GM23248 (cell line): ENCODE measurements around the gene ODAD4. TPM values are rescaled to one million over a fixed set of nuclear protein-coding genes. Genes with fewer than 3 reads are reported as not detected.

ENCODE experiments used
- DNase-seq: peaks from one replicate; pipeline ENCODE4 v3.0.0-alpha.2; 2015
- H2AFZ ChIP-seq: fragments of 200-600 bp; sonication (generic); 2 replicates; pipeline ENCODE4 v1.6.1; 2016; ENCODE audit warnings: antibody characterized with exemption
- H3F3A ChIP-seq: fragments of 200-600 bp; sonication (generic); 2 replicates; pipeline ENCODE4 v1.6.1; 2016; ENCODE audit warnings: mild to moderate bottlenecking, antibody characterized with exemption, mixed run types; ENCODE audit not compliant: insufficient read depth
- H3K27ac ChIP-seq: fragments of 200-600 bp; sonication (generic); 2 replicates; pipeline ENCODE4 v1.5.1; 2016; ENCODE audit warnings: mild to moderate bottlenecking
- H3K27me3 ChIP-seq: fragments of 200-600 bp; sonication (generic); replicated peaks from 2 replicates; pipeline ENCODE4 v1.6.1; 2016; ENCODE audit warnings: mild to moderate bottlenecking; ENCODE audit not compliant: insufficient read depth
- H3K36me3 ChIP-seq: fragments of 200-600 bp; sonication (generic); 2 replicates; pipeline ENCODE4 v1.6.1; 2016; ENCODE audit warnings: low read depth, mild to moderate bottlenecking
- H3K4me1 ChIP-seq: fragments of 200-600 bp; sonication (generic); 2 replicates; pipeline ENCODE4 v1.6.1; 2016; ENCODE audit warnings: mild to moderate bottlenecking; ENCODE audit not compliant: insufficient read depth
- H3K4me2 ChIP-seq: fragments of 200-600 bp; sonication (generic); one replicate; pipeline ENCODE4 v1.6.1; 2016; ENCODE audit warnings: mild to moderate bottlenecking; ENCODE audit not compliant: unreplicated experiment
- H3K4me3 ChIP-seq: fragments of 200-600 bp; sonication (generic); 2 replicates; pipeline ENCODE4 v1.5.1; 2016; ENCODE audit warnings: mild to moderate bottlenecking
- H3K79me2 ChIP-seq: fragments of 200-600 bp; sonication (generic); 2 replicates; pipeline ENCODE4 v1.6.1; 2016; ENCODE audit warnings: mild to moderate bottlenecking; ENCODE audit not compliant: insufficient read depth
- H3K9ac ChIP-seq: fragments of 200-600 bp; sonication (generic); 2 replicates; pipeline ENCODE4 v1.6.1; 2016; ENCODE audit warnings: mild to moderate bottlenecking
- H3K9me2 ChIP-seq: fragments of 200-600 bp; sonication (generic); 2 replicates; pipeline ENCODE4 v1.6.1; 2016; ENCODE audit warnings: mixed run types, mild to moderate bottlenecking, moderate library complexity; ENCODE audit not compliant: insufficient read depth
- H3K9me3 ChIP-seq: fragments of 200-600 bp; sonication (generic); one replicate; pipeline ENCODE4 v1.6.1; 2017; ENCODE audit warnings: low read depth
- H4K20me1 ChIP-seq: fragments of 200-600 bp; sonication (generic); 2 replicates; pipeline ENCODE4 v1.6.0; 2016; ENCODE audit not compliant: insufficient read depth
- EZH2 ChIP-seq: fragments of 200-600 bp; sonication (generic); IDR thresholded peaks from 2 replicates; pipeline ENCODE4 v1.6.1; 2018; ENCODE audit warnings: antibody characterized with exemption, mild to moderate bottlenecking; ENCODE audit not compliant: insufficient read depth, poor library complexity, severe bottlenecking
- EZH2phosphoT487 ChIP-seq: fragments of 200-600 bp; sonication (generic); IDR thresholded peaks from 2 replicates; pipeline ENCODE4 v1.6.1; 2018; ENCODE audit warnings: antibody characterized with exemption, moderate library complexity, mild to moderate bottlenecking, low read depth; ENCODE audit not compliant: insufficient read depth
- WGBS, 2 experiments: methylation state at CpG; one replicate each; pipeline ENCODE4 v1.1.6; 2015 to 2017; ENCODE audit warnings: low lambda C conversion rate in 2 of 2, low coverage in 1 of 2; ENCODE audit errors: missing lambda C conversion rate in 2 of 2; 5-methylcytosine and 5-hydroxymethylcytosine counted together
- in situ Hi-C: fragments of 300-500 bp; cut with MboI; formaldehyde crosslinking; loops from 2 replicates; pipeline ENCODE4 v1.15.0; 2020
- polyA plus RNA-seq: library from polyadenylated mRNA; unstranded; fragments of >200 nt; fragmentation: Nextera tagmentation; extraction: Ambion mirVana; gene quantifications from 2 replicates; pipeline ENCODE4 v1.2.1, GENCODE V29; 2016
- total RNA-seq: library from RNA; depleted of rRNA; stranded (reverse); fragments of >200 nt; shearing (Covaris generic); gene quantifications from 2 replicates; pipeline ENCODE4 v1.2.3, GENCODE V29; 2014

Gene ODAD4
- total and polyA plus RNA-seq, 2 experiments from 2014 or later, result 0.54 to 1.4 TPM

DNA sequence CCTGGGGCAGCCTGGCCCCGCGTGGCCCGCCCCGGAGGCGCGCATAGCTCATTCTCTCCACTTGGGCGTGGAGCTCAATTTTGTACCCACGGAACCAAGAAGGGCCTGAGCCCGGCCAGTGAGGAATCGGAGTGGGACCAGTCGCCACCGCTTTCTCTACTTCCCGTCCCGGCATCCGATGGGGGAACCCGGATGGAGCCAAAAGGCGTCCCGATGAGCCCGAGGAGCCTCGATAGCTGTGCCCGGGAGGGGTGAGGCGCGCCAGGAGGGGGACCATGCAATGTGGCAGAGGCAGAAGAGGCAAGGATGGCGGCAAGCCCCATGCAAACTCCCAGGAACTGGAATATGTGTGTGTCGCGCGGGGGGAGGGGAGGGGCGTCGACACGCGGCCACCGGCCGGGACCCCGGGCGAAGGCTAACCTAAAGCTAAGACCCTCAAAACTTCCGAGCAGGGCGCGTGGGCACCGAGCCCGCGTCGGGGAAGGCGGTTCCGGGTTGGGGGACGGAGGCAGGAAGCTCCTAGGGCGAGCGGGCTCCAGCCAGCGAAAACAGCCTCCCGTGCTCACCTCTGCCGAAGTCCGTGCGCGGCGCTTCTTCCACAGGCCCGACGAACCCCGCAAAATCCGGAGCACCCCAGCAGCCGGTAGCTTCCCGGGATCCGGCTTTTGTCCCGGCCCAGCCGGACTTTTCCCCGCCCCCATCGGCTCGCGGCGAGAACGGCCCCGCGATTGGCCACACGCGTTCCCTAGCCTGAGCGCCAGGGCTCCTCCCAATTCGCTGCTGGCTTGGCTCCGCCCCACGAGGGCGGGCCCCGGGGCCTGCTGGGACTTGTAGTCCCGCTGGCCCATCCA is 11.9 kb upstream of the ODAD4 start, which contains the start of gene ACLY:
ACLY (minus strand) TSS at position 638 of the 851 bp plus-strand sequence. CDS start 5,078 bp downstream, outside the sequence.
- 1% methylated on average over 67 to 73 of the region's 80 CpGs for WGBS, 2 experiments
- Histone ChIP-seq H3K9ac (peak within 1 kb of the TSS; percentile 95), H3K9me3 (no peaks in the 10 kb centered on the region), H2AFZ (peak within 1 kb of the TSS; percentile 82), H3K27me3 (no peaks in the 10 kb centered on the region), H3K4me3 (peak within 1 kb of the TSS; percentile 95), H4K20me1 (0 out of 2 replicates have a peak, but pooled peaks cover 5% of the 10 kb centered on the region), H3K79me2 (peaks cover 52% of the 10 kb centered on the region), H3K4me2 (peak within 1 kb of the TSS; percentile 97), H3K36me3 (no peaks in the 10 kb centered on the region; the same call in 1 of the 2 replicates), H3K9me2 (no peaks in the 10 kb centered on the region), H3F3A (peaks cover 17% of the 10 kb centered on the region), H3K27ac (peak within 1 kb of the TSS; percentile 90), H3K4me1 (peaks cover 44% of the 10 kb centered on the region)
- no peak for TF ChIP-seq EZH2phosphoT487
- no peak for TF ChIP-seq EZH2
- in situ Hi-C loops, result no loop called here
- peak; percentile 99 for DNase-seq

DNA sequence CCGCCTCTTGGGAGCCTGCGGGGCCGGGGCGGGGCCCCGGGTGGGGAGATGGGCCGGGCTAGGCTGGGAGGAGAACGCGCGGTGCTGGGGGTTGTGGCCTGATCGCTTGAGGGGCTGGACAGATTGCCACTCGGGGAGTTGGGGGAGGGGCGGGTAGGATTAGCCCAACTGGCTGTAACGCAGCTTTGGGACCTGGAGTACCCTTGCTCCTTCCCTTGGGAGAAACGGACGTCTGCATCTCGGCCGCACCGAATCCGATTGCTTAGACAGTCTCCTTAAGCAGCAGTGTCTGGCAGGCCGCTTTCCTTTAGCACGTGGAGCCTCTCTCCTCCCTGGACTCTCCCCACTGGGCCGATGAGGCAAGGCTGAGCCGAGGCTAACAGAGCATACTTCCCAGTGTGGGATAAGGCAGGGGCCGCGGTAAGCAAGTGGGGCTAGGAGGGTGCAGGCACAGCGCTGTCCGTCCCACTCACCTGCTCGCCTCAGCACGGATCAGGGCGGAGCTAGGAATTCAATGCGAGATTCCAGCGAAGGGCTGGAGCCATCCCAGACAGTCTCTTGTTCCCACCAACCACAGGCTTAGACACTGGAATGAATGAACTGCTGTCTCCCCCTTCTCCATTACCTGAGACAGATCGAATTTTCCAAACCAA is 11.1 kb upstream of the ODAD4 start:
- Histone ChIP-seq H3K27me3 (no peaks in the 10 kb centered on the region), H4K20me1 (0 out of 2 replicates have a peak, but pooled peaks cover 5% of the 10 kb centered on the region), H3F3A (peaks cover 14% of the 10 kb centered on the region), H3K27ac (peak overlapping the region; percentile 25), H3K9me3 (no peaks in the 10 kb centered on the region), H2AFZ (peak overlapping the region; percentile 82), H3K4me2 (peak overlapping the region; percentile 65), H3K9ac (peak overlapping the region; percentile 56), H3K36me3 (no peaks in the 10 kb centered on the region), H3K9me2 (no peaks in the 10 kb centered on the region), H3K79me2 (peaks cover 44% of the 10 kb centered on the region), H3K4me1 (peaks cover 38% of the 10 kb centered on the region), H3K4me3 (peak overlapping the region; percentile 95)
- in situ Hi-C loops, result no loop called here
- TF ChIP-seq EZH2phosphoT487, result no peak
- no peak for TF ChIP-seq EZH2
- DNase-seq, result no peak
- 4 to 8% methylated on average over 19 to 33 of the region's 33 CpGs for WGBS, 2 experiments

DNA sequence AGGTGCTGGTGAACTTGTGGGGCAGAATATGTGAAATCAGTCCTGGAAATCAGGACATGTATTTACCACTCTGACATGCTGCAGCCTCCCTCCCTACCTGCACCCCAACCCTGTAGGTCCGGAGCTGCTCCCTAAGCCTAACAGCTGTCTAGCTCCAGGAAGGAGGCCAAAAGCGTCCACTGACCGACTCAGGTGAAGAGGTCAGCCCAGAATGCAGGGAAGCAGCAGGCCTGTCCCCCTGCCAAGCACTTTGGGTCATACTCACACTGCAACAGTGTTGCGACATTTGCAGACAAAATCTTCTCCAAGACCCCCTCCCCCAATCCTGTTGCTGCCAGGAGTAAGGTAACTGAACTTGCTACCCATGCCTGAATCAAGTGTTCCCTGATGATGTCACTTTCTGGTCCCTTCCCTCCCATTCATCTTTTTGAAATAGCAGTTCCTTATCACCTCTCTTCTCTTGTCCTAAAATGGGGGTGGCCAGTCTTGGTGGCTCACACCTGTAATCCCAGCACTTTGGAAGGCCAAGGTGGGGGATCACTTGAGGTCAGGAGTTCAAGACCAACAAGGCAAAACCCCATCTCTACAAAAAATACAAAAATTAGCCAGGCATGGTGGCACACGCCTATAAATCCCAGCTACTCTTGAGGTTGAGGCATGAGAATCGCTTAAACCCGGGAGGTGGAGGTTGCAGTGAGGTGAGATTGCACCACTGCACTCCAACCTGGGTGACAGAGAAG is 10.4 kb upstream of the ODAD4 start:
- Histone ChIP-seq H4K20me1 (0 out of 2 replicates have a peak, but pooled peaks cover 5% of the 10 kb centered on the region), H3K79me2 (peaks cover 37% of the 10 kb centered on the region), H2AFZ (peak overlapping the region; percentile 82; the same call in 1 of the 2 replicates), H3K9me2 (no peaks in the 10 kb centered on the region), H3F3A (peaks cover 13% of the 10 kb centered on the region), H3K9me3 (no peaks in the 10 kb centered on the region), H3K27ac (peak overlapping the region; percentile 25; the same call in 1 of the 2 replicates), H3K4me2 (peak overlapping the region; percentile 65), H3K36me3 (no peaks in the 10 kb centered on the region), H3K4me1 (peaks cover 31% of the 10 kb centered on the region), H3K4me3 (no peak overlapping the region), H3K9ac (peak overlapping the region; percentile 56; the same call in 1 of the 2 replicates), H3K27me3 (no peaks in the 10 kb centered on the region)
- WGBS, 2 experiments, result 86 to 91% methylated on average over 7 of the region's 7 CpGs
- in situ Hi-C loops, result no loop called here
- DNase-seq, result peak; percentile 54
- TF ChIP-seq EZH2phosphoT487, result no peak
- TF ChIP-seq EZH2, result no peak

DNA sequence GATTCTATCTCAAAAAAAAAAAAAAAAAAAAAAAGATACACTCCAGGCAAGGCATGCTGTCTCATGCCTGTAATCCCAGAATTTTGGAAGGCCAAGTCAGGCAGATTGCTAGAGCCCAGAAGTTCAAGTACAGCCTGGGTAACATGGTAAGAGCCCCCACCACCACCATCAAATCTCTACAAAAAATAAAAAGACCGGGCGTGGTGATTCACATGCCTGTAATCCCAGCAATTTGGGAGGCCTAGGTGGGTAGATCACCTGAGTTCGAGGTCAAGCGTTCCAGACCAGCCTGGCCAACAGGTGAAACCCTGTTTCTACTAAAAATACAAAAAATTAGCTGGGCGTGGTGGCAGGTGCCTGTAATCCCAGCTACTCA is 9.8 kb upstream of the ODAD4 start:
- no peak overlapping the region for H2AFZ ChIP-seq
- no peak for DNase-seq
- no peaks in the 10 kb centered on the region for H3K27me3 ChIP-seq
- no peak overlapping the region for H3K4me3 ChIP-seq
- H3K27ac ChIP-seq, result no peak overlapping the region
- H3K4me2 ChIP-seq, result no peak overlapping the region
- in situ Hi-C loops, result no loop called here
- H3K4me1 ChIP-seq, result peaks cover 25% of the 10 kb centered on the region
- no peaks in the 10 kb centered on the region for H3K36me3 ChIP-seq
- no peaks in the 10 kb centered on the region for H3K9me3 ChIP-seq
- H3K9ac ChIP-seq, result no peak overlapping the region
- no peaks in the 10 kb centered on the region for H3K9me2 ChIP-seq
- H3F3A ChIP-seq, result peaks cover 11% of the 10 kb centered on the region
- TF ChIP-seq EZH2phosphoT487 (no peak), EZH2 (no peak)
- 90 to 96% methylated on average over 5 of the region's 5 CpGs for WGBS, 2 experiments
- H3K79me2 ChIP-seq, result peaks cover 32% of the 10 kb centered on the region
- 0 out of 2 replicates have a peak, but pooled peaks cover 5% of the 10 kb centered on the region for H4K20me1 ChIP-seq
